Hair follicular keratinocyte (primary cell): ENCODE data around the gene MALAT1. TPM values are rescaled to one million over a fixed set of nuclear protein-coding genes. Genes with fewer than 3 reads are reported as not detected.

Experiments used
- total RNA-seq: library from RNA; depleted of rRNA; stranded (reverse); fragments of >200 nt; gene quantifications from 2 replicates; pipeline ENCODE4 v1.2.3, GENCODE V29; 2015

The MALAT1 gene
- 636 and 1,552 TPM in 2 replicates for total RNA-seq

DNA sequence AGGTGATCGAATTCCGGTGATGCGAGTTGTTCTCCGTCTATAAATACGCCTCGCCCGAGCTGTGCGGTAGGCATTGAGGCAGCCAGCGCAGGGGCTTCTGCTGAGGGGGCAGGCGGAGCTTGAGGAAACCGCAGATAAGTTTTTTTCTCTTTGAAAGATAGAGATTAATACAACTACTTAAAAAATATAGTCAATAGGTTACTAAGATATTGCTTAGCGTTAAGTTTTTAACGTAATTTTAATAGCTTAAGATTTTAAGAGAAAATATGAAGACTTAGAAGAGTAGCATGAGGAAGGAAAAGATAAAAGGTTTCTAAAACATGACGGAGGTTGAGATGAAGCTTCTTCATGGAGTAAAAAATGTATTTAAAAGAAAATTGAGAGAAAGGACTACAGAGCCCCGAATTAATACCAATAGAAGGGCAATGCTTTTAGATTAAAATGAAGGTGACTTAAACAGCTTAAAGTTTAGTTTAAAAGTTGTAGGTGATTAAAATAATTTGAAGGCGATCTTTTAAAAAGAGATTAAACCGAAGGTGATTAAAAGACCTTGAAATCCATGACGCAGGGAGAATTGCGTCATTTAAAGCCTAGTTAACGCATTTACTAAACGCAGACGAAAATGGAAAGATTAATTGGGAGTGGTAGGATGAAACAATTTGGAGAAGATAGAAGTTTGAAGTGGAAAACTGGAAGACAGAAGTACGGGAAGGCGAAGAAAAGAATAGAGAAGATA is at the start of gene MALAT1:
Gene MALAT1, plus strand, starts transcription at position 69 of the 736 bp plus-strand sequence.

DNA sequence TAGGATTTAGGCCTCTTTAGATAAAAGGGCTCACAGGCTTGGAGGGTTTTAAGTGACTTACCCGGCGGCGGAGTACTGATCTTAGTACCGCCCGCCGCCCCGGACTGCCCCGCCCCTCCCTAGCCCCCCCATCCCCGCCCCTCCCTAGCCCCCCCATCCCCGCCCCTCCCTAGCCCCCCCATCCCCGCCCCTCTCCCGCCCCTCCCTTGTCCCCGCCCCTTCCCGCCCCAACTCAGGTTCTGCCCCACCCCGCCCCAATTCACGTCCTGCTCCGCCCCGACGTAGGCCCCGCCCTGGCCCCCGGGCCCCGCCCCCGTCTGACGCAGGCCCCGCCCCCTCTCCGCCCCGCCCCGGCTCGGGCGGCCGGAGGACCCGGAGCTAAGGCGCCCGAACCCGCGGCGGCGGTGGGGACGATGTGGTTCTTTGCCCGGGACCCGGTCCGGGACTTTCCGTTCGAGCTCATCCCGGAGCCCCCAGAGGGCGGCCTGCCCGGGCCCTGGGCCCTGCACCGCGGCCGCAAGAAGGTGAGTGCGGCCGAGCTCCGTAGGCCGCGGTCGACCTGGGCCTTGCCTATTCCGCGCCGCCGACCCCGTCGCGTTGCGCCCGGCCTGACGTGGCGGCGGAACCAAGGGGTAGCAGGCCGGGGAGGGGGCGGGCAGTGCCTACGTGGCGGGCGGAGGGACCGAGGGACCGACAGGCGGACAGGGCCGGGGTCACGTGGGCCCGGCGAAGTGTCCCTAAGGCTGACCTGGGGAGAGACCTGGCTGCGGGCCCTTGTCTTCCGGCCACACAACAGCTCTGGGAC is 26.1 kb downstream of the MALAT1 start, which contains the start of gene SCYL1:
Gene SCYL1, plus strand, starts transcription at position 343 of the 805 bp plus-strand sequence. Its CDS starts 71 bp downstream, at position 414.

Other genes starting within 250 kb of the MALAT1 start
- gene POLA2, start 237.1 kb upstream of the MALAT1 start, total RNA-seq = 4.6 and 21.3 TPM in 2 replicates
- gene CDC42EP2, start 184.2 kb upstream of the MALAT1 start, total RNA-seq = 22.4 and 27.5 TPM in 2 replicates
- gene DPF2, start 165.2 kb upstream of the MALAT1 start, total RNA-seq = 23.7 and 26.5 TPM in 2 replicates
- gene TIGD3, start 144.3 kb upstream of the MALAT1 start, total RNA-seq = 0.08 TPM in 1 of 2 replicates, not detected in the other
- 0.23 and 1.4 TPM in 2 replicates for gene SLC25A45, start 116.4 kb upstream of the MALAT1 start, total RNA-seq
- 55.0 and 62.9 TPM in 2 replicates for gene FRMD8, start 112.4 kb upstream of the MALAT1 start, total RNA-seq
- gene NEAT1, start 76.2 kb upstream of the MALAT1 start, total RNA-seq = 4.3 and 7.9 TPM in 2 replicates
- gene SCYL1, start 26.0 kb downstream of the MALAT1 start, total RNA-seq = 86.5 and 88.0 TPM in 2 replicates
- gene LTBP3, start 59.3 kb downstream of the MALAT1 start, total RNA-seq = 24.9 and 43.0 TPM in 2 replicates
- 66.4 and 90.1 TPM in 2 replicates for gene ZNRD2, start 71.4 kb downstream of the MALAT1 start, total RNA-seq
- 37.1 and 47.3 TPM in 2 replicates for gene FAM89B, start 73.5 kb downstream of the MALAT1 start, total RNA-seq
- gene EHBP1L1, start 77.0 kb downstream of the MALAT1 start, total RNA-seq = 55.5 and 75.6 TPM in 2 replicates
- 0.23 and 0.57 TPM in 2 replicates for gene KCNK7, start 96.8 kb downstream of the MALAT1 start, total RNA-seq
- 34.0 and 37.3 TPM in 2 replicates for gene MAP3K11, start 115.2 kb downstream of the MALAT1 start, total RNA-seq
- 27.0 and 30.7 TPM in 2 replicates for gene PCNX3, start 116.7 kb downstream of the MALAT1 start, total RNA-seq
- 19.0 and 19.4 TPM in 2 replicates for gene SIPA1, start 139.1 kb downstream of the MALAT1 start, total RNA-seq
- gene RELA, start 163.9 kb downstream of the MALAT1 start, total RNA-seq = 51.6 and 64.1 TPM in 2 replicates
- 38.3 and 42.5 TPM in 2 replicates for gene KAT5, start 213.2 kb downstream of the MALAT1 start, total RNA-seq
- gene RNASEH2C, start 221.8 kb downstream of the MALAT1 start, total RNA-seq = 48.7 and 94.1 TPM in 2 replicates